H1 (cell line): ENCODE data around the gene UCN3. TPM values are rescaled to one million over a fixed set of nuclear protein-coding genes. Genes with fewer than 3 reads are reported as not detected.

Source experiments
- CTCF ChIA-PET: fragments of 300-600 bp; sonication (Branson Sonifier 250); formaldehyde crosslinking; loops from one replicate; lab custom pipeline; 2021; ENCODE audit not compliant: partially characterized antibody; lab: Charles Lee
- POLR2A ChIA-PET: fragments of 300-600 bp; sonication (Branson Sonifier 250); formaldehyde crosslinking; loops from one replicate; lab custom pipeline; 2021; ENCODE audit warnings: inconsistent platforms; ENCODE audit not compliant: partially characterized antibody; lab: Charles Lee
- DNase-seq, 2 experiments: peaks; one replicate each; pipeline versions ENCODE4 v3.0.0 to v3.0.0-alpha.2; 2010 to 2022; ENCODE audit warnings: low spot score in 2 of 2, low read depth in 1 of 2, mixed read lengths in 1 of 2
- FAIRE-seq: peaks from 2 replicates; lab custom pipeline; 2011; peaks lifted over from hg19 to GRCh38; lab: Jason Lieb, UNC
- H2AFZ ChIP-seq: 2 replicates; pipeline ENCODE4 v1.8.1; 2012; ENCODE audit warnings: low read length, inconsistent platforms
- H2AK5ac ChIP-seq: 2 replicates; pipeline ENCODE4 v1.6.1; 2013; ENCODE audit warnings: low read depth, low read length
- H2BK120ac ChIP-seq: replicated peaks from 2 replicates; pipeline ENCODE3; 2013; ENCODE audit warnings: low read depth, low read length, inconsistent platforms
- H2BK12ac ChIP-seq: 2 replicates; pipeline ENCODE4 v1.6.1; 2013; ENCODE audit warnings: low read depth, low read length
- H2BK15ac ChIP-seq: 2 replicates; pipeline ENCODE4 v1.6.1; 2013; ENCODE audit warnings: low read length
- H2BK20ac ChIP-seq: 2 replicates; pipeline ENCODE4 v1.6.1; 2013; ENCODE audit warnings: low read length
- H2BK5ac ChIP-seq: 2 replicates; pipeline ENCODE4 v1.6.1; 2013; ENCODE audit warnings: low read depth, low read length
- H3K14ac ChIP-seq: 2 replicates; pipeline ENCODE4 v1.6.1; 2013; ENCODE audit warnings: inconsistent platforms; ENCODE audit not compliant: insufficient read length
- H3K18ac ChIP-seq: 2 replicates; pipeline ENCODE4 v1.6.1; 2013; ENCODE audit warnings: low read length; ENCODE audit errors: extremely low read depth
- H3K23ac ChIP-seq: 2 replicates; pipeline ENCODE4 v1.6.1; 2013; ENCODE audit warnings: inconsistent platforms; ENCODE audit not compliant: insufficient read length
- H3K23me2 ChIP-seq: 2 replicates; pipeline ENCODE4 v1.6.1; 2013; ENCODE audit warnings: low read depth, low read length
- H3K27ac ChIP-seq: 2 replicates; pipeline ENCODE4 v1.6.1; 2011; ENCODE audit warnings: low read depth, low read length, inconsistent platforms
- H3K27me3 ChIP-seq, 4 experiments: replicated peaks in 1 of 4; 1 replicate in 1 of 4; 2 replicates in 3 of 4; pipeline versions ENCODE4 v1.6.1 to v1.8.1; 2011 to 2013; ENCODE audit warnings: low read length in 3 of 4, mild to moderate bottlenecking in 3 of 4, inconsistent platforms in 2 of 4, mixed read lengths in 2 of 4, moderate library complexity in 1 of 4; ENCODE audit not compliant: control insufficient read depth in 3 of 4, insufficient read depth in 3 of 4; ENCODE audit errors: extremely low read depth in 1 of 4
- H3K36me3 ChIP-seq, 4 experiments: 2 replicates each; pipeline versions ENCODE4 v1.6.1 to v1.8.1; 2011 to 2013; ENCODE audit warnings: mild to moderate bottlenecking in 4 of 4, low read length in 3 of 4, moderate library complexity in 2 of 4, control low read depth in 1 of 4, inconsistent platforms in 1 of 4; ENCODE audit not compliant: insufficient read depth in 4 of 4, control insufficient read depth in 2 of 4
- H3K4ac ChIP-seq: replicated peaks from 2 replicates; pipeline ENCODE3; 2013; ENCODE audit warnings: low read length, low read depth, mixed read lengths, inconsistent platforms; ENCODE audit not compliant: insufficient read length
- H3K4me1 ChIP-seq, 4 experiments: replicated peaks in 1 of 4; 1 replicate in 1 of 4; 2 replicates in 3 of 4; pipeline versions ENCODE4 v1.6.1 to v1.8.1; 2011 to 2013; ENCODE audit warnings: low read length in 3 of 4, inconsistent platforms in 2 of 4, mixed read lengths in 1 of 4; ENCODE audit not compliant: insufficient read depth in 4 of 4, control insufficient read depth in 3 of 4
- H3K4me2 ChIP-seq, 2 experiments: 2 replicates each; pipeline versions ENCODE4 v1.6.1 to v1.8.1; 2011 to 2013; ENCODE audit warnings: low read depth in 2 of 2, low read length in 2 of 2, control low read depth in 1 of 2, inconsistent platforms in 1 of 2, mild to moderate bottlenecking in 1 of 2; ENCODE audit not compliant: insufficient read depth in 1 of 2
- H3K4me3 ChIP-seq, 4 experiments: fragments of 200-600, 300-600 bp in 1 of 4; sonication (generic), shearing (Covaris generic), sonication (Bioruptor Twin) in 1 of 4; 2 replicates each; pipeline versions ENCODE4 v1.5.1 to v1.8.1; 2011 to 2016; ENCODE audit warnings: low read length in 4 of 4, low read depth in 3 of 4, control low read depth in 2 of 4, inconsistent platforms in 2 of 4, mild to moderate bottlenecking in 2 of 4, mixed read lengths in 1 of 4, moderate library complexity in 1 of 4; ENCODE audit not compliant: insufficient read depth in 2 of 4; ENCODE audit errors: extremely low read depth in 1 of 4
- H3K56ac ChIP-seq: replicated peaks from 2 replicates; pipeline ENCODE3; 2013; ENCODE audit warnings: low read depth, mild to moderate bottlenecking, mixed read lengths, low read length, inconsistent platforms; ENCODE audit not compliant: insufficient read length
- H3K79me1 ChIP-seq: 2 replicates; pipeline ENCODE4 v1.6.1; 2013; ENCODE audit warnings: low read depth, low read length, control low read depth
- H3K79me2 ChIP-seq, 2 experiments: 2 replicates each; pipeline versions ENCODE4 v1.6.1 to v1.8.1; 2012 to 2013; ENCODE audit warnings: low read length in 2 of 2, mild to moderate bottlenecking in 2 of 2, inconsistent platforms in 1 of 2; ENCODE audit not compliant: insufficient read depth in 2 of 2, control insufficient read depth in 1 of 2
- H3K9ac ChIP-seq, 4 experiments: replicated peaks in 1 of 4; 1 replicate in 1 of 4; 2 replicates in 3 of 4; pipeline versions ENCODE4 v1.6.1 to v1.8.1; 2011 to 2013; ENCODE audit warnings: low read depth in 3 of 4, low read length in 3 of 4, control low read depth in 2 of 4, mild to moderate bottlenecking in 2 of 4, moderate library complexity in 2 of 4, inconsistent platforms in 1 of 4; ENCODE audit errors: extremely low read depth in 1 of 4
- H3K9me3 ChIP-seq, 2 experiments: 2 replicates each; pipeline versions ENCODE4 v1.6.1 to v1.8.1; 2012 to 2013; ENCODE audit warnings: mild to moderate bottlenecking in 2 of 2, moderate library complexity in 2 of 2, control low read depth in 1 of 2, inconsistent platforms in 1 of 2, low read depth in 1 of 2, low read length in 1 of 2, mixed read lengths in 1 of 2; ENCODE audit not compliant: insufficient read depth in 2 of 2
- H4K20me1 ChIP-seq, 2 experiments: replicated peaks in 1 of 2; 2 replicates each; pipeline versions ENCODE3 to v1.8.1; 2011 to 2013; ENCODE audit warnings: inconsistent platforms in 2 of 2, low read length in 2 of 2, mild to moderate bottlenecking in 1 of 2; ENCODE audit not compliant: insufficient read depth in 2 of 2, control insufficient read depth in 1 of 2
- H4K5ac ChIP-seq: 2 replicates; pipeline ENCODE4 v1.6.1; 2013; ENCODE audit warnings: low read length, low read depth, mixed read lengths, inconsistent platforms; ENCODE audit not compliant: insufficient read length
- H4K8ac ChIP-seq: 2 replicates; pipeline ENCODE4 v1.8.0; 2013; ENCODE audit warnings: mild to moderate bottlenecking, moderate library complexity, low read length, inconsistent platforms; ENCODE audit not compliant: insufficient read depth; ENCODE audit errors: extremely low read depth
- H4K91ac ChIP-seq: replicated peaks from 2 replicates; pipeline ENCODE3; 2013; ENCODE audit warnings: low read length, mixed read lengths, inconsistent platforms; ENCODE audit not compliant: insufficient read length
- ATF2 ChIP-seq: IDR thresholded peaks from 2 replicates; pipeline ENCODE4 v1.6.1; 2012; ENCODE audit warnings: low read length, inconsistent platforms
- CHD1 ChIP-seq: IDR thresholded peaks from 2 replicates; pipeline ENCODE4 v1.6.1; 2012; ENCODE audit warnings: low read depth, low read length, improper control_type of control experiment
- EGR1 ChIP-seq: IDR thresholded peaks from 2 replicates; pipeline ENCODE4 v1.6.1; 2011; ENCODE audit warnings: low read depth, low read length, borderline replicate concordance
- NANOG ChIP-seq: IDR thresholded peaks from 2 replicates; pipeline ENCODE4 v1.6.1; 2011; ENCODE audit warnings: low read length, low read depth, mild to moderate bottlenecking, inconsistent platforms; ENCODE audit not compliant: insufficient read depth, poor library complexity, severe bottlenecking
- POLR2AphosphoS5 ChIP-seq: IDR thresholded peaks from 2 replicates; pipeline ENCODE4 v1.6.1; 2011; ENCODE audit warnings: low read depth, low read length
- RXRA ChIP-seq: IDR thresholded peaks from 2 replicates; pipeline ENCODE4 v1.6.1; 2011; ENCODE audit warnings: low read depth, mild to moderate bottlenecking, low read length, moderate library complexity; ENCODE audit not compliant: insufficient read depth
- TAF1 ChIP-seq: IDR thresholded peaks from 2 replicates; pipeline ENCODE4 v1.6.1; 2011; ENCODE audit warnings: mild to moderate bottlenecking, low read depth, low read length
- TCF12 ChIP-seq: IDR thresholded peaks from 2 replicates; pipeline ENCODE4 v1.6.1; 2011; ENCODE audit warnings: low read depth, mild to moderate bottlenecking, low read length
- TEAD4 ChIP-seq: IDR thresholded peaks from 2 replicates; pipeline ENCODE4 v1.6.1; 2012; ENCODE audit warnings: low read depth, low read length, inconsistent platforms, mixed read lengths
- WGBS, 2 experiments: shearing (Covaris generic) in 1 of 2; methylation state at CpG; one replicate each; pipeline versions ENCODE4 v1.1.6 to v1.1.7; 2013 to 2015; ENCODE audit warnings: low lambda C conversion rate in 2 of 2, mixed read lengths in 2 of 2, inconsistent platforms in 1 of 2, low coverage in 1 of 2, missing lambda C conversion rate in 1 of 2; ENCODE audit not compliant: insufficient replicate concordance in 2 of 2, insufficient coverage in 1 of 2, insufficient read length in 1 of 2; ENCODE audit errors: extremely low coverage in 1 of 2, missing lambda C conversion rate in 1 of 2; 5-methylcytosine and 5-hydroxymethylcytosine counted together
- polyA plus RNA-seq, 7 experiments: library from polyadenylated mRNA; depleted of rRNA in 3 of 7; stranded (reverse) in 5 of 7; unstranded in 2 of 7; fragments of >200 nt in 5 of 7; fragments of 200-250 nt in 2 of 7; gene quantifications; 1 replicate in 5 of 7; 2 replicates in 1 of 7; 4 replicates in 1 of 7; pipeline versions ENCODE4 v1.2.1 to v1.2.3, GENCODE V29; 2011 to 2013; ENCODE audit warnings: missing spikeins in 2 of 7, mixed read lengths in 2 of 7
- total RNA-seq: library from RNA; stranded (reverse); fragmentation: NEBNext Ultra II Directional; extraction: Animal tissue kit (Norgen Biotek cat#: 25700); gene quantifications from 2 replicates; pipeline ENCODE4 v1.2.1, GENCODE V29; 2021
- TF ChIP-seq, protein P1 (sequence below): IDR thresholded peaks from 2 replicates; pipeline ENCODE4 v1.6.1; 2012; ENCODE audit warnings: inconsistent platforms

UCN3 gene
- total and polyA plus RNA-seq, 2 of the 8 experiments (the other 6 are each of a cell fraction or from before 2014, with no cell fraction given) = not detected

DNA sequence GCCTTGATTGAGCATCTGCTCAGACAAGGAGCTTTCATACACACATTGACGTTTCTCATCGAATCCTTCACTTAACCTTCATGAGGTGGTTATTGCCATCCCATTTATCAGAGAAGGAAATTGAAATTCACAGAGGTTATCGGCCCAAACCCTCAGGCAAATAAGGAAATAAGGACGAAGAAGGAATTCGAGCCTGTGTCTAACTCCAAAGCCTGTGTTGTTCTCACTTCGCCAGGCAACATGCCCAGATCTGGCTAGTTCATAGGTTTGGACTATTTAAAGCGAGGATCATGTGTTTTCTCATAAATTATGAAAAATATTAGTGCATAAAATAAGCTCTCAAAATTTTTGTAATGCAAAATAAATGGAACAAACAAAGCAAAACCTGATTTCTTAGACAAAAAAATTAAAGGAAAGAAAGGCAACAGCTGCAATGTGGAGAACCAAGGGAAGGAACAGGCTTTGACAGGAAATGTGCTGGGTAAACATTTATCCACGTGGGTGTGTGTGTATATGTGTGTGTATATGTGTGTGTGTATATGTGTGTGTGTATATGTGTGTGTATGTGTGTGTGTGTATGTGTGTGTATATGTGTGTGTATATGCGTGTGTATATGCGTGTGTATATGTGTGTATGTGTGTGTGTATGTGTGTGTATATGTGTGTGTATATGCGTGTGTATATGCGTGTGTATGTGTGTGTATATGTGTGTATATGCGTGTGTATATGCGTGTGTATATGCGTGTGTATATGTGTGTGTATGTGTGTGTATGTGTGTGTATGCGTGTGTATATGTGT is 4.8 kb downstream of the UCN3 start:
- WGBS, 2 experiments = 87% methylated on average over 16 of the region's 16 CpGs; no CpG with 5 or more reads in 1 of the 2 experiments
- POLR2A ChIA-PET = no interaction called here
- CTCF ChIA-PET = interaction anchor here (1.0 to 2.0 kb wide), 2 partner anchors 10 to 14 kb away, joined by 4 to 5 read pairs; no protein-coding TSS in a partner anchor
- TF ChIP-seq EGR1 (no peak), ATF2 (no peak), TAF1 (no peak), TCF12 (no peak), NANOG (no peak), RXRA (no peak), POLR2AphosphoS5 (no peak), CHD1 (no peak), TEAD4 (no peak)
- TF ChIP-seq, protein P1, sequence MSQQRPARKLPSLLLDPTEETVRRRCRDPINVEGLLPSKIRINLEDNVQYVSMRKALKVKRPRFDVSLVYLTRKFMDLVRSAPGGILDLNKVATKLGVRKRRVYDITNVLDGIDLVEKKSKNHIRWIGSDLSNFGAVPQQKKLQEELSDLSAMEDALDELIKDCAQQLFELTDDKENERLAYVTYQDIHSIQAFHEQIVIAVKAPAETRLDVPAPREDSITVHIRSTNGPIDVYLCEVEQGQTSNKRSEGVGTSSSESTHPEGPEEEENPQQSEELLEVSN = no peak

More for the DNA sequence above, 4.8 kb downstream of the UCN3 start:
- H3K79me2 ChIP-seq = no peaks in the 10 kb centered on the region
- no peaks in the 10 kb centered on the region; a peak in 1 of 7 replicates for H3K27me3 ChIP-seq
- H3K9ac ChIP-seq = no peak overlapping the region
- DNase-seq (no peak), FAIRE-seq (no peak)
- no peak overlapping the region for H3K4ac ChIP-seq
- H3K4me1 ChIP-seq = no peaks in the 10 kb centered on the region; a peak in 1 of 7 replicates
- H4K5ac ChIP-seq = no peak overlapping the region
- H3K27ac ChIP-seq = no peak overlapping the region
- H3K18ac ChIP-seq = no peak overlapping the region
- H3K9me3 ChIP-seq = peaks cover 2 to 12% of the 10 kb centered on the region in 2 experiments; a peak in 3 of 4 replicates
- H2BK120ac ChIP-seq = no peak overlapping the region
- H3K36me3 ChIP-seq = no peaks in the 10 kb centered on the region; a peak in 1 of 8 replicates
- H3K4me3 ChIP-seq = no peak overlapping the region
- H2BK5ac ChIP-seq = no peak overlapping the region
- H2BK15ac ChIP-seq = no peak overlapping the region
- no peak overlapping the region for H2AK5ac ChIP-seq
- H4K91ac ChIP-seq = no peak overlapping the region
- H2AFZ ChIP-seq = no peak overlapping the region
- H2BK12ac ChIP-seq = no peak overlapping the region
- no peak overlapping the region for H3K23ac ChIP-seq
- H2BK20ac ChIP-seq = no peak overlapping the region
- no peak overlapping the region for H4K8ac ChIP-seq
- no peak overlapping the region for H3K56ac ChIP-seq
- H4K20me1 ChIP-seq = peaks cover 0 to 3% of the 10 kb centered on the region in 2 experiments
- H3K14ac ChIP-seq = no peak overlapping the region
- H3K23me2 ChIP-seq = peaks cover 15% of the 10 kb centered on the region
- H3K4me2 ChIP-seq = no peak overlapping the region
- no peaks in the 10 kb centered on the region for H3K79me1 ChIP-seq
